Measurements from ENCODE around the gene RREB1.
"Not testable (repeated sequence)": the region's sequence is repeated elsewhere in the genome, so short reads cannot be mapped to it uniquely, and the experiment has no call there.

The RREB1 gene

GRCh38 chr6:7262746-7263518 is 155.2 kb downstream of the RREB1 start:
- no peak for TF ChIP-seq CTCF (IDR thresholded peaks at IDR 0.05; ENCODE audit: borderline replicate concordance, insufficient read depth, low read depth, low read length)
- H3K4me3 ChIP-seq (ENCODE audit: low read depth, low read length) = no peak overlapping the region

GRCh38 chr6:7263519-7263805 is 155.7 kb downstream of the RREB1 start:
- H3K4me3 ChIP-seq (ENCODE audit: low read depth, low read length) = not testable (repeated sequence)

GRCh38 chr6:7264041-7264440 is 156.3 kb downstream of the RREB1 start:
- H3K4me3 ChIP-seq (ENCODE audit: low read depth, low read length) = no peak overlapping the region
- TF ChIP-seq CTCF (IDR thresholded peaks at IDR 0.05; ENCODE audit: borderline replicate concordance, insufficient read depth, low read depth, low read length) = no peak

GRCh38 chr6:7264686-7265384 is 157.1 kb downstream of the RREB1 start:
- no peak for TF ChIP-seq CTCF (IDR thresholded peaks at IDR 0.05; ENCODE audit: borderline replicate concordance, insufficient read depth, low read depth, low read length)
- H3K4me3 ChIP-seq (ENCODE audit: low read depth, low read length) = no peak overlapping the region

GRCh38 chr6:7265385-7265726 is 157.6 kb downstream of the RREB1 start:
- not testable (repeated sequence) for H3K4me3 ChIP-seq (ENCODE audit: low read depth, low read length)

GRCh38 chr6:7267071-7267465 is 159.3 kb downstream of the RREB1 start:
- no peak for TF ChIP-seq CTCF (IDR thresholded peaks at IDR 0.05; ENCODE audit: borderline replicate concordance, insufficient read depth, low read depth, low read length)
- H3K4me3 ChIP-seq (ENCODE audit: low read depth, low read length) = no peak overlapping the region

GRCh38 chr6:7267466-7268091 is 159.8 kb downstream of the RREB1 start:
- TF ChIP-seq CTCF (IDR thresholded peaks at IDR 0.05; ENCODE audit: borderline replicate concordance, insufficient read depth, low read depth, low read length) = no peak
- no peak overlapping the region for H3K4me3 ChIP-seq (ENCODE audit: low read depth, low read length)

- TF ChIP-seq CTCF (IDR thresholded peaks at IDR 0.05; ENCODE audit: borderline replicate concordance, insufficient read depth, low read depth, low read length) = no peak
- H3K4me3 ChIP-seq (ENCODE audit: low read depth, low read length) = no peak overlapping the region
Measured at GRCh38 chr6:7268362-7268761, 160.6 kb downstream of the RREB1 start.
